ENCODE measurements around the gene ALG9. TPM values are rescaled to one million over a fixed set of nuclear protein-coding genes. Genes with fewer than 3 reads are reported as not detected.

ALG9 gene
- total RNA-seq, 1 donor from 2014 or later: 16.8 TPM

DNA sequence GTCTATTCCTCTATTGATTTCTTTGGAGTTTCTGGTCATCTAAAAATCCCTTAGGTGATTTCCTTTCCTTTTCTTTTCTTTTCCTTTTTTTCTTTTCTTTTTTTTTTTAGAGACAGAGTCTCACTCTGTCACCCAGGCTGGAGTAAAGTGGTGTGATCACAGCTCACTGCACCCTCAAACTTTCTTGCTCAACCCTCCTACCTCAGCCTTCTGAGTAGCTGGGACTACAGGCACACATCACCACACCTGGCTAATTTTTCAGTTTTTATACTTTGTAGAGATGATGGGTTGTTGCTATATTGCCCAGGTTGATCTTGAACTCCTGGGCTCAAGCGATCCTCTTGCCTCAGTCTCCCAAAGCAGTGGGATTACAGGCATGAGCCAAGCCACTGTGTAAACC is 45.4 kb upstream of the ALG9 start:
- no peaks in the 10 kb centered on the region for H3K36me3 ChIP-seq
- TF ChIP-seq, protein P1, sequence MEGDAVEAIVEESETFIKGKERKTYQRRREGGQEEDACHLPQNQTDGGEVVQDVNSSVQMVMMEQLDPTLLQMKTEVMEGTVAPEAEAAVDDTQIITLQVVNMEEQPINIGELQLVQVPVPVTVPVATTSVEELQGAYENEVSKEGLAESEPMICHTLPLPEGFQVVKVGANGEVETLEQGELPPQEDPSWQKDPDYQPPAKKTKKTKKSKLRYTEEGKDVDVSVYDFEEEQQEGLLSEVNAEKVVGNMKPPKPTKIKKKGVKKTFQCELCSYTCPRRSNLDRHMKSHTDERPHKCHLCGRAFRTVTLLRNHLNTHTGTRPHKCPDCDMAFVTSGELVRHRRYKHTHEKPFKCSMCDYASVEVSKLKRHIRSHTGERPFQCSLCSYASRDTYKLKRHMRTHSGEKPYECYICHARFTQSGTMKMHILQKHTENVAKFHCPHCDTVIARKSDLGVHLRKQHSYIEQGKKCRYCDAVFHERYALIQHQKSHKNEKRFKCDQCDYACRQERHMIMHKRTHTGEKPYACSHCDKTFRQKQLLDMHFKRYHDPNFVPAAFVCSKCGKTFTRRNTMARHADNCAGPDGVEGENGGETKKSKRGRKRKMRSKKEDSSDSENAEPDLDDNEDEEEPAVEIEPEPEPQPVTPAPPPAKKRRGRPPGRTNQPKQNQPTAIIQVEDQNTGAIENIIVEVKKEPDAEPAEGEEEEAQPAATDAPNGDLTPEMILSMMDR (IDR thresholded peaks at IDR 0.05): no peak
- intact Hi-C loops (cut with DNase I): no loop called here
- H3K27me3 ChIP-seq: no peaks in the 10 kb centered on the region
- H3K27ac ChIP-seq: peak overlapping the region; percentile 98 to 99
- DNase-seq (ENCODE audit: low spot score in 2 of 2): no peak
- H3K4me1 ChIP-seq: peaks cover 0 to 23% of the 10 kb centered on the region in 2 donors
- no peaks in the 10 kb centered on the region for H3K9me3 ChIP-seq
- H3K4me3 ChIP-seq: no peak overlapping the region

GRCh38 chr11:111913997-111914396 is 42.6 kb upstream of the ALG9 start:
- Histone ChIP-seq H3K36me3 (peaks cover 5 to 15% of the 10 kb centered on the region in 2 donors), H3K9me3 (no peaks in the 10 kb centered on the region), H3K4me3 (peak overlapping the region; percentile 66 to 88), H3K4me1 (peaks cover 0 to 15% of the 10 kb centered on the region in 2 donors), H3K27me3 (no peaks in the 10 kb centered on the region), H3K27ac (peak overlapping the region; percentile 98 to 99)
- DNase-seq (ENCODE audit: low spot score in 2 of 2): peak in 1 of 2 donors; percentile 85
- TF ChIP-seq, protein P1 (IDR thresholded peaks at IDR 0.05): no peak
- intact Hi-C loops (cut with DNase I): loop anchor here (1.0 to 2.0 kb wide), 3 partner anchors 12 to 181 kb away; no protein-coding TSS in a partner anchor

DNA sequence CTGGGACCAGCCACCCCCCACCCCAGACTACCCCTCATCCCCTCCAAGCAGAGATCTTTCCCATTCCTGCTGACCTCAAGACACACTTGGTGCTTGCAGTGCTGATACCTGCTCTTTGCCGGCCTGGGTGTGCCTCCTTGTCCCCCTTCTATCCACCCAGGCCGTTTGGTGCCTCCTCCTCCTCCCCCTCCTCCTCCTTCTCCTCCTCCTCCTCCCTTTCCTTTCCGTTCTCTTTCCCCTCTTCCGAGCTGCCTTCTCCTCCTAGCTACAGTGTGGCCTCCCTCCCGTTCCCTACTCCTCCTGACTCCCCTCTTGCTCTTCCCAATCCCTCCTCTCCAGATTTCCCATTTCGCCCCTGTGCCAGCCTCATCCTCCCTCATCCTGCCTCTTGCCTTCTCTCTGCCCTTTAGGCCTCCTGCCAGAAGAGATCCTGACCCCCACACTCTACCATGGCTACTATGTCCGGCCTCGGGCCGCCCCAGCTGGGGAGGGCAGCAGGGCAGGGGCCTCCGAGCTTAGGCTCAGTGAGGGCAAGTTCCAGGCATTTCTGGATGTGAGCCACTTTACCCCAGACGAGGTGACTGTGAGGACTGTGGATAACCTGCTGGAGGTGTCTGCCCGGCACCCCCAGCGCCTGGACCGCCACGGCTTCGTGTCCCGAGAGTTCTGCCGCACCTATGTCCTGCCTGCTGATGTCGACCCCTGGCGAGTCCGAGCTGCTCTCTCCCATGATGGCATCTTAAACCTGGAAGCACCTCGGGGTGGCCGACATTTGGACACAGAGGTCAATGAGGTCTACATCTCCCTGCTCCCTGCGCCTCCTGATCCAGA is 41.9 kb upstream of the ALG9 start:
- DNase-seq (ENCODE audit: low spot score in 2 of 2): no peak
- intact Hi-C loops (cut with DNase I): loop anchor here (2.0 kb wide), 1 partner anchor 32 kb away; no protein-coding TSS in a partner anchor
- peak overlapping the region; percentile 98 to 99 for H3K27ac ChIP-seq
- TF ChIP-seq, protein P1 (IDR thresholded peaks at IDR 0.05): no peak
- H3K4me1 ChIP-seq: peaks cover 0 to 15% of the 10 kb centered on the region in 2 donors
- H3K4me3 ChIP-seq: peak overlapping the region; percentile 66 to 88
- no peaks in the 10 kb centered on the region for H3K9me3 ChIP-seq
- no peaks in the 10 kb centered on the region for H3K27me3 ChIP-seq
- H3K36me3 ChIP-seq: peaks cover 5 to 22% of the 10 kb centered on the region in 2 donors

GRCh38 chr11:111912535-111912934 is 41.2 kb upstream of the ALG9 start, which contains the start of gene HSPB2:
Gene HSPB2, plus strand, starts transcription at chr11:111912734. Its CDS starts 96 bp downstream, at chr11:111912830.
- peak within 1 kb of the TSS; percentile 98 to 99 for H3K27ac ChIP-seq
- H3K4me1 ChIP-seq: peaks cover 0 to 15% of the 10 kb centered on the region in 2 donors
- peaks cover 8 to 29% of the 10 kb centered on the region in 2 donors for H3K36me3 ChIP-seq
- TF ChIP-seq, protein P1 (IDR thresholded peaks at IDR 0.05): no peak
- H3K9me3 ChIP-seq: no peaks in the 10 kb centered on the region
- intact Hi-C loops (cut with DNase I): loop anchor here (1.0 to 2.0 kb wide), 3 partner anchors 11 to 65 kb away; no protein-coding TSS in a partner anchor
- DNase-seq (ENCODE audit: low spot score in 2 of 2): peak in 1 of 2 donors; percentile 71
- no peaks in the 10 kb centered on the region for H3K27me3 ChIP-seq
- peak within 1 kb of the TSS; percentile 66 to 88 for H3K4me3 ChIP-seq

- Histone ChIP-seq H3K4me1 (peaks cover 0 to 9% of the 10 kb centered on the region in 2 donors), H3K4me3 (peak within 1 kb of the TSS; percentile 66 to 88), H3K9me3 (no peaks in the 10 kb centered on the region), H3K27ac (peak within 1 kb of the TSS; percentile 98 to 99), H3K36me3 (peaks cover 8 to 30% of the 10 kb centered on the region in 2 donors), H3K27me3 (no peaks in the 10 kb centered on the region)
- intact Hi-C loops (cut with DNase I): loop anchor here (1.0 to 2.0 kb wide), 6 partner anchors 12 to 66 kb away; partner anchors contain the start of genes ALG9, CFAP68 and FDXACB1
- TF ChIP-seq, protein P1 (IDR thresholded peaks at IDR 0.05): no peak
- peak; percentile 90 to 98 for DNase-seq (ENCODE audit: low spot score in 2 of 2)
Measured at GRCh38 chr11:111911563-111912401, 40.4 kb upstream of the ALG9 start, which contains the start of gene CRYAB. Gene CRYAB, minus strand, starts transcription at chr11:111911770. Its CDS starts 46 bp downstream, at chr11:111911724.

Measured in ascending aorta (tissue), 2 donors.